CD8-positive, alpha-beta memory T cell (primary cell): Measurements from ENCODE around the gene FRMD7. TPM values are rescaled to one million over a fixed set of nuclear protein-coding genes. Genes with fewer than 3 reads are reported as not detected.
"Not testable (repeated sequence)": the region's sequence is repeated elsewhere in the genome, so short reads cannot be mapped to it uniquely, and the experiment has no call there.

Source experiments
- CTCF ChIA-PET: fragments of 350-600 bp; sonication (Branson Sonifier 250); formaldehyde crosslinking; loops from one replicate; lab custom pipeline; 2021; ENCODE audit warnings: antibody characterized with exemption; lab: Charles Lee
- POLR2A ChIA-PET: fragments of 350-600 bp; sonication (Branson Sonifier 250); formaldehyde crosslinking; loops from one replicate; lab custom pipeline; 2021; ENCODE audit warnings: antibody characterized with exemption; lab: Charles Lee
- DNase-seq, 5 donors: peaks; one replicate each; pipeline versions ENCODE4 v3.0.0 to v3.0.0-alpha.2; 2020 to 2022; ENCODE audit warnings: mixed read lengths in 1 of 5
- H3K27ac ChIP-seq: one replicate; pipeline ENCODE4 v1.7.0; 2013; ENCODE audit warnings: low read depth, mild to moderate bottlenecking, low read length, moderate library complexity
- H3K27me3 ChIP-seq: 2 replicates; pipeline ENCODE4 v1.7.0; 2013; ENCODE audit warnings: low read length, mild to moderate bottlenecking; ENCODE audit not compliant: insufficient read depth, poor library complexity, severe bottlenecking
- H3K36me3 ChIP-seq: 2 replicates; pipeline ENCODE4 v1.7.0; 2013; ENCODE audit warnings: mild to moderate bottlenecking, low read length, moderate library complexity; ENCODE audit not compliant: insufficient read depth
- H3K4me1 ChIP-seq: 2 replicates; pipeline ENCODE4 v1.7.0; 2013; ENCODE audit warnings: mild to moderate bottlenecking, low read length, moderate library complexity; ENCODE audit not compliant: insufficient read depth
- H3K4me3 ChIP-seq: 2 replicates; pipeline ENCODE4 v1.7.0; 2013; ENCODE audit warnings: mild to moderate bottlenecking, low read length
- H3K9me3 ChIP-seq: 2 replicates; pipeline ENCODE4 v1.7.0; 2013; ENCODE audit warnings: mild to moderate bottlenecking, low read length
- H3K27ac Mint-ChIP-seq, 8 donors: one replicate each; pipeline ENCODE4 v1.8.0; 2020 to 2021; ENCODE audit warnings: mixed read lengths in 8 of 8, mild to moderate bottlenecking in 6 of 8, inconsistent platforms in 3 of 8, moderate library complexity in 3 of 8
- H3K27me3 Mint-ChIP-seq, 2 donors: one replicate each; pipeline ENCODE4 v1.8.0; 2020 to 2021; ENCODE audit warnings: mixed read lengths in 2 of 2, mild to moderate bottlenecking in 1 of 2, moderate library complexity in 1 of 2
- H3K36me3 Mint-ChIP-seq, 3 donors: one replicate each; pipeline ENCODE4 v1.8.0; 2020 to 2021; ENCODE audit warnings: mixed read lengths in 3 of 3, inconsistent platforms in 1 of 3, mild to moderate bottlenecking in 1 of 3
- H3K4me1 Mint-ChIP-seq, 3 donors: one replicate each; pipeline ENCODE4 v1.8.0; 2020 to 2021; ENCODE audit warnings: mixed read lengths in 3 of 3, inconsistent platforms in 1 of 3, mild to moderate bottlenecking in 1 of 3
- H3K4me3 Mint-ChIP-seq, 7 donors: one replicate each; pipeline ENCODE4 v1.8.0; 2020 to 2021; ENCODE audit warnings: mixed read lengths in 7 of 7, mild to moderate bottlenecking in 6 of 7, moderate library complexity in 4 of 7, inconsistent platforms in 2 of 7
- H3K9me3 Mint-ChIP-seq, 5 donors: one replicate each; pipeline ENCODE4 v1.8.0; 2020 to 2022; ENCODE audit warnings: mixed read lengths in 5 of 5, mild to moderate bottlenecking in 3 of 5, moderate library complexity in 2 of 5, inconsistent platforms in 1 of 5
- polyA plus RNA-seq: library from polyadenylated mRNA; unstranded; fragments of 300-500 nt; fragmentation: Illumina TruSeq; gene quantifications from one replicate; pipeline ENCODE4 v1.2.3, GENCODE V29; 2021
- total RNA-seq, 2 experiments: library from RNA; stranded (reverse); gene quantifications; one replicate each; pipeline ENCODE4 v1.2.3, GENCODE V29; 2021

Gene FRMD7, protein sequence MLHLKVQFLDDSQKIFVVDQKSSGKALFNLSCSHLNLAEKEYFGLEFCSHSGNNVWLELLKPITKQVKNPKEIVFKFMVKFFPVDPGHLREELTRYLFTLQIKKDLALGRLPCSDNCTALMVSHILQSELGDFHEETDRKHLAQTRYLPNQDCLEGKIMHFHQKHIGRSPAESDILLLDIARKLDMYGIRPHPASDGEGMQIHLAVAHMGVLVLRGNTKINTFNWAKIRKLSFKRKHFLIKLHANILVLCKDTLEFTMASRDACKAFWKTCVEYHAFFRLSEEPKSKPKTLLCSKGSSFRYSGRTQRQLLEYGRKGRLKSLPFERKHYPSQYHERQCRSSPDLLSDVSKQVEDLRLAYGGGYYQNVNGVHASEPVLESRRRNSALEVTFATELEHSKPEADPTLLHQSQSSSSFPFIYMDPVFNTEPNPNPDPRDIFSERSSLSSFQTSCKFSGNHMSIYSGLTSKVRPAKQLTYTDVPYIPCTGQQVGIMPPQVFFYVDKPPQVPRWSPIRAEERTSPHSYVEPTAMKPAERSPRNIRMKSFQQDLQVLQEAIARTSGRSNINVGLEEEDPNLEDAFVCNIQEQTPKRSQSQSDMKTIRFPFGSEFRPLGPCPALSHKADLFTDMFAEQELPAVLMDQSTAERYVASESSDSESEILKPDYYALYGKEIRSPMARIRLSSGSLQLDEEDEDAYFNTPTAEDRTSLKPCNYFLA
- total RNA-seq (not detected), polyA plus RNA-seq (not detected)

DNA sequence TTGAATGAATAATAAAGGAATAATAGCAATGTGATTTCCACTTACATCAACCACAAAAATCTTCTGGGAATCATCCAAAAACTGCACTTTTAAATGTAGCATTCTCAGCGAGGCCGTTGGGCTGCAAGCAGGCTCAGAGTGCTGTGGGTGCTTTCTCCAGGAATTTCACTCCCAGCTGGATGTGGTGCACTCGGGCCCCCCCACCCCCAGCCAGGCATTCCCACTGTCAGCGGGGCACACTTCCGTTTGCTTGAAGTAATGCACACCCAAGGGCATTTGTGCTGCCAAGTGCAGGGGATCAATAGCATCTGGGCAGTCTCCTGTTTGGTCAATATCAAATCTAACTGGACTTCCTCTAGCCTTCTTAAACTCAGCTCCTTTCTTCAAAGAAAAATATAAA is at the start of gene FRMD7:
TSS of gene FRMD7 (minus strand) at position 278 of the 400 bp plus-strand sequence. CDS start at position 102, 176 bp downstream.
- ChIA-PET POLR2A (no interaction called here), CTCF (no interaction called here)
- DNase-seq = no peak
- no peaks in the 10 kb centered on the region for H3K36me3 ChIP-seq
- Mint-ChIP-seq H3K4me3 (no peak within 1 kb of the TSS), H3K36me3 (no peaks in the 10 kb centered on the region), H3K4me1 (no peaks in the 10 kb centered on the region), H3K27ac (no peak within 1 kb of the TSS), H3K9me3 (peaks cover 0 to 2% (median 0%) of the 10 kb centered on the region in 5 donors), H3K27me3 (peaks cover 7 to 9% of the 10 kb centered on the region in 2 donors)
- H3K9me3 ChIP-seq = no peaks in the 10 kb centered on the region
- no peak within 1 kb of the TSS for H3K4me3 ChIP-seq
- no peak within 1 kb of the TSS for H3K27ac ChIP-seq
- H3K4me1 ChIP-seq = no peaks in the 10 kb centered on the region
- H3K27me3 ChIP-seq = no peaks in the 10 kb centered on the region

DNA sequence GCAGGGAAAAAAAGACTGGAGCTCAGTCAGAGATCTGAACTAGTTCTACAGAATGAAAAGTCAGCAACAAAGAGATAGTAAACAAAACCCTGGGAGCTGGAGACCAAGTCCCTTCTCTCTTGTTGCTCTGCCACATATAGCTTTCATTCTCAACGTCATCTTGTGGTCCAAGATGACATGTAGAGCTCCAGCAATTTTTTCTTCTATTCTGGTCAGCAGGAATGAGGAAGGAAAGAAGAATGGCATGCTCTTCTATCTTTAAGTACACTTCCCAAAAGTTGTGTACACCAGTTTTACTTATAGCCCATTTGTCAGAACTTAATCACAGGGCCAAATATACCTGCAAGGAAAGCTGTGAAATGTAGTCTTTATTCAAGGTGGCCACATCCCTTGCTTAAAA is 45.8 kb upstream of the FRMD7 start:
- ChIA-PET CTCF (no interaction called here), POLR2A (no interaction called here)
- Mint-ChIP-seq H3K4me3 (no peak overlapping the region), H3K36me3 (no peaks in the 10 kb centered on the region), H3K4me1 (no peaks in the 10 kb centered on the region), H3K27me3 (peaks cover 6% of the 10 kb centered on the region in 2 donors), H3K27ac (no peak overlapping the region), H3K9me3 (no peaks in the 10 kb centered on the region)
- Histone ChIP-seq H3K36me3 (no peaks in the 10 kb centered on the region), H3K9me3 (no peaks in the 10 kb centered on the region), H3K27ac (no peak overlapping the region), H3K4me1 (no peaks in the 10 kb centered on the region), H3K27me3 (no peaks in the 10 kb centered on the region), H3K4me3 (no peak overlapping the region)
- DNase-seq = no peak

DNA sequence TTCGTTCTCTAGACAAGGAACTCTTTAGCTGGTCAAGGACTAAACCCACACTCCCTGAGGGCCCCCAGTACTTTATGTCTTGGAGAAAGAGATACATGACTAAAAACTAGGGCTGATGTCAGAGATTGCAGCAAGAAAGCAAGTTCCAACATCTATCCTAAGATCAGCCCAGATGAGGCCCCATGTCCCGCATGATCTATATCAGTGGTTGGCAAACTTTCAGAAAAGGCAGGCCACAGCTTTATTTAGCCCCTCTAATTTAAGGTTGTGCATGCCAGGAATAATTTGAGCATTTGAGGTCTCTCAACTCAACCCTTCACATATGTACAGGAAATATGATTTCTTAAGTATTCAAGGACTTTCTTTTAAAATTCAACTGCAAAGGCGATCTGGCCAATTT is 44.1 kb upstream of the FRMD7 start:
- Histone ChIP-seq H3K27me3 (no peaks in the 10 kb centered on the region), H3K4me3 (no peak overlapping the region), H3K36me3 (no peaks in the 10 kb centered on the region), H3K4me1 (no peaks in the 10 kb centered on the region), H3K27ac (no peak overlapping the region), H3K9me3 (no peaks in the 10 kb centered on the region)
- no peaks in the 10 kb centered on the region for H3K4me1 Mint-ChIP-seq
- ChIA-PET POLR2A (no interaction called here), CTCF (no interaction called here)
- peaks cover 8 to 9% of the 10 kb centered on the region in 2 donors for H3K27me3 Mint-ChIP-seq
- no peak overlapping the region for H3K4me3 Mint-ChIP-seq
- no peak for DNase-seq
- no peaks in the 10 kb centered on the region for H3K9me3 Mint-ChIP-seq
- no peak overlapping the region for H3K27ac Mint-ChIP-seq
- H3K36me3 Mint-ChIP-seq = no peaks in the 10 kb centered on the region

GRCh38 chrX:132171478-132171877 is 43.7 kb upstream of the FRMD7 start:
- Mint-ChIP-seq H3K36me3 (no peaks in the 10 kb centered on the region), H3K4me3 (no peak overlapping the region), H3K27ac (no peak overlapping the region), H3K4me1 (no peaks in the 10 kb centered on the region), H3K9me3 (no peaks in the 10 kb centered on the region), H3K27me3 (peaks cover 9% of the 10 kb centered on the region in 2 donors)
- ChIA-PET CTCF (no interaction called here), POLR2A (no interaction called here)
- Histone ChIP-seq H3K4me3 (no peak overlapping the region), H3K27me3 (no peaks in the 10 kb centered on the region), H3K27ac (no peak overlapping the region), H3K4me1 (no peaks in the 10 kb centered on the region), H3K9me3 (no peaks in the 10 kb centered on the region), H3K36me3 (no peaks in the 10 kb centered on the region)
- no peak for DNase-seq

GRCh38 chrX:132169554-132169953 is 41.7 kb upstream of the FRMD7 start:
- CTCF ChIA-PET = no interaction called here
- H3K9me3 ChIP-seq = no peaks in the 10 kb centered on the region
- peaks cover 0 to 4% (median 0%) of the 10 kb centered on the region in 3 donors for H3K36me3 Mint-ChIP-seq
- no peaks in the 10 kb centered on the region for H3K4me1 ChIP-seq
- no peaks in the 10 kb centered on the region for H3K4me1 Mint-ChIP-seq
- H3K27ac Mint-ChIP-seq = peak overlapping the region in 1 of 8 donors; percentile 13
- no peaks in the 10 kb centered on the region for H3K27me3 ChIP-seq
- no peaks in the 10 kb centered on the region for H3K36me3 ChIP-seq
- no peak overlapping the region for H3K27ac ChIP-seq
- POLR2A ChIA-PET = no interaction called here
- no peak overlapping the region for H3K4me3 ChIP-seq
- no peak overlapping the region for H3K4me3 Mint-ChIP-seq
- peaks cover 8 to 9% of the 10 kb centered on the region in 2 donors for H3K27me3 Mint-ChIP-seq
- peaks cover 0 to 7% (median 0%) of the 10 kb centered on the region in 5 donors for H3K9me3 Mint-ChIP-seq
- DNase-seq = no peak

DNA sequence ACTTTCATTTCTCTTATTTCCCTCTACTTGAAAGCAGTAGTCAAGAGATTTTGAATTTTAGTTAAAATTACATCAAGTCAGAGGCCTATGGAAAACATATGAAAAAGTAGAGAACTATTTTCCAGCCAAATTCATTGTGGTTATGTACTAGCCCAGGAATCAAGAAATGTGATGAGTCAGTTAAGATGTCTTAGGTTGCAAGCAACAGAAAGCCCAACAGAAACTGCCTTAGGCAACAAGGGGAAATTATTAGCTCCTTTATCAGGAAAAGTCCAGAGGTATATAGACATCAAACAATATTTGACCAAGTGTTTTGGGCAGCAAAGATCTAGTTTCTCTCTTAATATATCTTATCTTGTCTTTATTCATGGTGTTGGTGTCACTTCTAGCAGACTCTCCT is 37.8 kb upstream of the FRMD7 start:
- CTCF ChIA-PET = no interaction called here

GRCh38 chrX:132165005-132165404 is 37.2 kb upstream of the FRMD7 start:
- Mint-ChIP-seq H3K36me3 (peaks cover 0 to 4% (median 0%) of the 10 kb centered on the region in 3 donors), H3K9me3 (peaks cover 0 to 7% (median 4%) of the 10 kb centered on the region in 5 donors), H3K4me3 (no peak overlapping the region), H3K27me3 (peaks cover 17 to 21% of the 10 kb centered on the region in 2 donors), H3K27ac (no peak overlapping the region), H3K4me1 (no peaks in the 10 kb centered on the region)
- ChIA-PET CTCF (no interaction called here), POLR2A (no interaction called here)
- no peaks in the 10 kb centered on the region for H3K36me3 ChIP-seq
- H3K27ac ChIP-seq = no peak overlapping the region
- H3K27me3 ChIP-seq = no peaks in the 10 kb centered on the region
- no peak for DNase-seq
- H3K9me3 ChIP-seq = no peaks in the 10 kb centered on the region
- no peaks in the 10 kb centered on the region for H3K4me1 ChIP-seq
- no peak overlapping the region for H3K4me3 ChIP-seq

More for the DNA sequence above, 37.8 kb upstream of the FRMD7 start:
- Mint-ChIP-seq H3K4me1 (no peaks in the 10 kb centered on the region), H3K27me3 (peaks cover 20 to 21% of the 10 kb centered on the region in 2 donors), H3K36me3 (peaks cover 0 to 4% (median 0%) of the 10 kb centered on the region in 3 donors), H3K27ac (no peak overlapping the region), H3K9me3 (peaks cover 0 to 7% (median 4%) of the 10 kb centered on the region in 5 donors), H3K4me3 (no peak overlapping the region)
- Histone ChIP-seq H3K27ac (no peak overlapping the region), H3K4me3 (no peak overlapping the region), H3K27me3 (no peaks in the 10 kb centered on the region), H3K36me3 (no peaks in the 10 kb centered on the region), H3K9me3 (no peaks in the 10 kb centered on the region), H3K4me1 (no peaks in the 10 kb centered on the region)
- POLR2A ChIA-PET = no interaction called here
- no peak for DNase-seq

- H3K4me1 ChIP-seq, H3K27ac Mint-ChIP-seq, H3K36me3 ChIP-seq, H3K9me3 Mint-ChIP-seq, H3K27ac ChIP-seq, H3K9me3 ChIP-seq, H3K36me3 Mint-ChIP-seq, CTCF ChIA-PET, H3K27me3 ChIP-seq, DNase-seq, H3K4me3 ChIP-seq, H3K4me3 Mint-ChIP-seq, H3K4me1 Mint-ChIP-seq, POLR2A ChIA-PET: not testable (repeated sequence)
- peaks cover 15 to 17% of the 10 kb centered on the region in 2 donors for H3K27me3 Mint-ChIP-seq
Observed at GRCh38 chrX:132163094-132163493, 35.3 kb upstream of the FRMD7 start.
